Mesothelial cell of epicardium (in vitro differentiated cells): ENCODE measurements around the gene INO80D. TPM values are rescaled to one million over a fixed set of nuclear protein-coding genes. Genes with fewer than 3 reads are reported as not detected.

Experiments used
- DNase-seq, 2 experiments: peaks; one replicate each; pipeline ENCODE4 v3.0.0; 2021; ENCODE audit warnings: low spot score in 2 of 2; ENCODE audit not compliant: unreplicated experiment in 2 of 2
- H3K27ac Mint-ChIP-seq: 2 replicates; pipeline ENCODE4 v1.8.0; 2021; ENCODE audit warnings: mixed read lengths
- H3K27me3 Mint-ChIP-seq: 2 replicates; pipeline ENCODE4 v1.8.0; 2021; ENCODE audit warnings: low read depth, mixed read lengths
- H3K36me3 Mint-ChIP-seq: 2 replicates; pipeline ENCODE4 v1.8.0; 2021; ENCODE audit warnings: mixed read lengths
- H3K4me1 Mint-ChIP-seq: 2 replicates; pipeline ENCODE4 v1.8.0; 2021; ENCODE audit warnings: mixed read lengths
- H3K4me3 Mint-ChIP-seq: 2 replicates; pipeline ENCODE4 v1.8.0; 2021; ENCODE audit warnings: mild to moderate bottlenecking, moderate library complexity, mixed read lengths
- H3K9me3 Mint-ChIP-seq: 2 replicates; pipeline ENCODE4 v1.8.0; 2021; ENCODE audit warnings: mixed read lengths
- CTCF ChIP-seq: fragments of 200-600 bp; sonication (generic); IDR thresholded peaks from one replicate; pipeline ENCODE4 v1.5.0; 2021; ENCODE audit warnings: antibody characterized with exemption; ENCODE audit not compliant: unreplicated experiment
- total RNA-seq: library from RNA; stranded (reverse); gene quantifications from 3 replicates; pipeline ENCODE4 v1.2.1, GENCODE V29; 2021

The INO80D gene
- total RNA-seq, 1 donor from 2014 or later = 21.7 TPM

DNA sequence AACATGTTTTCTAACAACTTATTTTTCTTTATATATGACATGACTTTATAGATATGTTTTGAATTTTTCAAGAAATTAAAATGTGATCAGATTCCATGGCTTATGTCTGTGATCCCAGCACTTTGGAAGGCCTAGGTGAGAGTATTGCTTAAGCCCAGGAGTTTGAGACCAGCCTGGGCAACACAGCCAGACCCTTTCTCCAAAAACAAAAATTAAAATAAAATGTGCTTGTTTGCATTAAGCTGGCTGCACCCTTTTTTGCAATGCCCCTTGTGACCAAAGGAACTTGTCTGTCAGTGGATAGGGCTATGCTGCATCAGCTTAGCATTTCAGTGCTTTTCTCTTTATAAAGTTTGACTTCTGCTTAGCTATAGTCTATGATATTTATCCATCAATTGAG is 2.3 kb upstream of the INO80D start:
- DNase-seq = no peak
- Mint-ChIP-seq H3K27me3 (no peaks in the 10 kb centered on the region), H3K4me1 (peaks cover 17% of the 10 kb centered on the region), H3K9me3 (no peaks in the 10 kb centered on the region), H3K4me3 (no peak overlapping the region), H3K36me3 (peaks cover 5% of the 10 kb centered on the region), H3K27ac (no peak overlapping the region)
- no peak for TF ChIP-seq CTCF

GRCh38 chr2:206086716-206087350 is 859 bp upstream of the INO80D start:
- no peak for TF ChIP-seq CTCF
- H3K4me1 Mint-ChIP-seq = peaks cover 18% of the 10 kb centered on the region
- no peak for DNase-seq
- peak overlapping the region; percentile 95 for H3K4me3 Mint-ChIP-seq
- no peaks in the 10 kb centered on the region for H3K9me3 Mint-ChIP-seq
- peaks cover 5% of the 10 kb centered on the region for H3K36me3 Mint-ChIP-seq
- H3K27me3 Mint-ChIP-seq = no peaks in the 10 kb centered on the region
- H3K27ac Mint-ChIP-seq = peak overlapping the region; percentile 90

GRCh38 chr2:206084870-206085741 is 868 bp downstream of the INO80D start:
- Mint-ChIP-seq H3K4me3 (peak overlapping the region; percentile 95), H3K4me1 (peaks cover 18% of the 10 kb centered on the region), H3K9me3 (no peaks in the 10 kb centered on the region), H3K27me3 (no peaks in the 10 kb centered on the region), H3K36me3 (peaks cover 4% of the 10 kb centered on the region), H3K27ac (peak overlapping the region; percentile 99)
- peak; percentile 36 to 67 for DNase-seq
- no peak for TF ChIP-seq CTCF

GRCh38 chr2:206084439-206084869 is 1.5 kb downstream of the INO80D start:
- H3K9me3 Mint-ChIP-seq = no peaks in the 10 kb centered on the region
- TF ChIP-seq CTCF = no peak
- peak overlapping the region; percentile 99 for H3K27ac Mint-ChIP-seq
- peak overlapping the region; percentile 95 for H3K4me3 Mint-ChIP-seq
- H3K27me3 Mint-ChIP-seq = no peaks in the 10 kb centered on the region
- peaks cover 22% of the 10 kb centered on the region for H3K4me1 Mint-ChIP-seq
- H3K36me3 Mint-ChIP-seq = peaks cover 3% of the 10 kb centered on the region
- peak in 1 of 2 experiments; percentile 47 for DNase-seq

DNA sequence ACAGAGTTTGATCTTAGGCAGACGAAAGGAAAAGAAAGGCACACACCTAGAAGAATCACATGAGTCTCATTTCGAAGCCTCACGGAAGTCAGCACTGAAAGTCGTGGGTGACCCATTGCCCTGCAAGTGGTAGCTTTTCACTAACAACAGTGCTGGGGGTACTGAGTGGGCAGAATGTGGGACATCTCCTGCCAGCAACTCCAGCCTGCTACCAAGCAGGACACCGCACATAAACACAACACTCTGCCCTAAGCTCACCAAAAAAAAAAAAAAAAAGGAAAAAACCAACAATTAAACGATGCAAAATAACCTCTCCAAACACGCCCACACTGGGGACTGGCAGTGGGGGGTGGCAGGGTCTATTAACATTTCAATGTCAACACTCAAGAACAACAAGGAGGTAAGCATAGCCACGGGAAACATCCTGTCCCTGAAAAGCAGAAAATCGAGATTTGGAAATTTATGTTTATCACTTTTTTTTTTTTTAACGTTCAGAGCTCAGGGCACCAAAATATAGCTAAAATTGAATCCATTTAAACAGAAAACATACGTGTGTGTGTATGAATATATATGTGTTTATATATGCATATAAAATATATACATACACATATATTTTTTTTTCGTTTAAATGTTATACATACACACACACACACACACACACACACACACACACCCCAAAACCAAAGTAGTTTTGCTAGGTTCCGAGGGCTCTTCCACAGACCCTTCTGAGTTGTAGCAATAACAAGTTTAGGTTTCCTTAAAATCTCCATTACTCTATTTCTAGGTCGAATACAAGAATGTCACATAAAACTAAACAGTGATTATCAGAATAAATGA is 2.2 kb downstream of the INO80D start:
- no peaks in the 10 kb centered on the region for H3K9me3 Mint-ChIP-seq
- DNase-seq = no peak
- peak overlapping the region; percentile 95 for H3K4me3 Mint-ChIP-seq
- peaks cover 24% of the 10 kb centered on the region for H3K4me1 Mint-ChIP-seq
- no peaks in the 10 kb centered on the region for H3K36me3 Mint-ChIP-seq
- TF ChIP-seq CTCF = no peak
- peak overlapping the region; percentile 99 for H3K27ac Mint-ChIP-seq
- H3K27me3 Mint-ChIP-seq = no peaks in the 10 kb centered on the region
